Spinal cord (tissue), 10 donors: ENCODE results near the gene SYNGR3. TPM values are rescaled to one million over a fixed set of nuclear protein-coding genes. Genes with fewer than 3 reads are reported as not detected.
"Not testable (repeated sequence)": the region's sequence is repeated elsewhere in the genome, so short reads cannot be mapped to it uniquely, and the experiment has no call there.

ENCODE experiments used
- DNase-seq, 6 donors: peaks; one replicate each; pipeline versions ENCODE4 v3.0.0 to v3.0.0-alpha.2; 2013 to 2015; ENCODE audit warnings: low spot score in 6 of 6, low read depth in 4 of 6
- H3K27ac ChIP-seq: one replicate; pipeline ENCODE4 v1.5.1; 2013; ENCODE audit warnings: low read depth, low read length, control low read depth
- H3K27me3 ChIP-seq: one replicate; pipeline ENCODE4 v1.6.1; 2013; ENCODE audit warnings: low read length; ENCODE audit not compliant: control insufficient read depth, insufficient read depth
- H3K36me3 ChIP-seq: one replicate; pipeline ENCODE4 v1.6.1; 2013; ENCODE audit warnings: low read length; ENCODE audit not compliant: control insufficient read depth, insufficient read depth
- H3K4me1 ChIP-seq: one replicate; pipeline ENCODE4 v1.6.1; 2013; ENCODE audit warnings: low read length; ENCODE audit not compliant: control insufficient read depth, insufficient read depth
- H3K4me3 ChIP-seq: one replicate; pipeline ENCODE4 v1.5.1; 2013; ENCODE audit warnings: low read depth, low read length, control low read depth
- H3K9me3 ChIP-seq: one replicate; pipeline ENCODE4 v1.6.1; 2013; ENCODE audit warnings: low read length; ENCODE audit not compliant: control insufficient read depth, insufficient read depth
- WGBS: methylation state at CpG from one replicate; pipeline ENCODE4 v1.1.5; 2013; ENCODE audit warnings: missing lambda C conversion rate; ENCODE audit not compliant: insufficient coverage; 5-methylcytosine and 5-hydroxymethylcytosine counted together
- polyA plus RNA-seq, 2 donors: library from polyadenylated mRNA; unstranded; fragments of 120-200 nt; gene quantifications; one replicate each; pipeline ENCODE4 v1.2.1, GENCODE V29; 2013; ENCODE audit not compliant: insufficient read length in 2 of 2
- total RNA-seq, 2 donors: library from RNA; depleted of rRNA in 1 of 2; stranded (reverse); fragments of 120-200 nt in 1 of 2; fragments of >200 nt in 1 of 2; gene quantifications; one replicate each; pipeline versions ENCODE4 v1.2.3 to v1.2.4, GENCODE V29; 2013 to 2014
- donor health status: healthy.

Gene SYNGR3
- total and polyA plus RNA-seq, 4 donors: 20.1 to 111 (median 90.2) TPM

GRCh38 chr16:2008009-2008526, 18.3 kb downstream of the SYNGR3 start:
- Histone ChIP-seq H3K4me3 (peak overlapping the region; percentile 54), H3K36me3 (peaks cover 55% of the 10 kb centered on the region), H3K4me1 (peaks cover 65% of the 10 kb centered on the region), H3K9me3 (no peaks in the 10 kb centered on the region), H3K27ac (no peak overlapping the region), H3K27me3 (no peaks in the 10 kb centered on the region)
- WGBS: 85% methylated on average over 15 of the region's 15 CpGs
- DNase-seq: no peak

GRCh38 chr16:2008631-2009163, 18.9 kb downstream of the SYNGR3 start:
- peak overlapping the region; percentile 52 for H3K27ac ChIP-seq
- peak overlapping the region; percentile 54 for H3K4me3 ChIP-seq
- H3K9me3 ChIP-seq: no peaks in the 10 kb centered on the region
- DNase-seq: no peak
- peaks cover 60% of the 10 kb centered on the region for H3K4me1 ChIP-seq
- peaks cover 48% of the 10 kb centered on the region for H3K36me3 ChIP-seq
- WGBS: 5% methylated on average over 21 of the region's 23 CpGs
- no peaks in the 10 kb centered on the region for H3K27me3 ChIP-seq

GRCh38 chr16:2009164-2009711, 19.5 kb downstream of the SYNGR3 start:
- Histone ChIP-seq H3K27me3 (no peaks in the 10 kb centered on the region), H3K36me3 (peaks cover 43% of the 10 kb centered on the region), H3K4me1 (peaks cover 55% of the 10 kb centered on the region), H3K4me3 (peak overlapping the region; percentile 54), H3K27ac (peak overlapping the region; percentile 52), H3K9me3 (no peaks in the 10 kb centered on the region)
- WGBS: 0% methylated on average over 55 of the region's 55 CpGs
- no peak for DNase-seq

GRCh38 chr16:2009791-2010510, 20.2 kb downstream of the SYNGR3 start, which contains the start of gene ZNF598:
ZNF598 (minus strand) TSS chr16:2009821.
- 1% methylated on average over 52 of the region's 52 CpGs for WGBS
- Histone ChIP-seq H3K4me1 (peaks cover 48% of the 10 kb centered on the region), H3K27ac (peak within 1 kb of the TSS; percentile 78), H3K9me3 (no peaks in the 10 kb centered on the region), H3K4me3 (peak within 1 kb of the TSS; percentile 82), H3K36me3 (peaks cover 36% of the 10 kb centered on the region), H3K27me3 (no peaks in the 10 kb centered on the region)
- peak in 5 of 6 donors; percentile 70 to 96 (median 83) for DNase-seq

- not testable (repeated sequence) for H3K27me3 ChIP-seq, H3K27ac ChIP-seq, DNase-seq, H3K9me3 ChIP-seq, H3K4me3 ChIP-seq
- peaks cover 32% of the 10 kb centered on the region for H3K4me1 ChIP-seq
- WGBS: 50% methylated on average over 2 of the region's 9 CpGs
- peaks cover 18% of the 10 kb centered on the region for H3K36me3 ChIP-seq
These were observed 22.0 kb downstream of the SYNGR3 start for GRCh38 chr16:2011726-2012125.

- Histone ChIP-seq H3K9me3 (no peaks in the 10 kb centered on the region), H3K27me3 (peaks cover 4% of the 10 kb centered on the region), H3K4me3 (no peak overlapping the region), H3K36me3 (peaks cover 2% of the 10 kb centered on the region), H3K27ac (no peak overlapping the region), H3K4me1 (peaks cover 14% of the 10 kb centered on the region)
- WGBS: 96% methylated on average over 13 of the region's 15 CpGs
- DNase-seq: no peak
These were observed 23.8 kb downstream of the SYNGR3 start for GRCh38 chr16:2013527-2013926.

GRCh38 chr16:2015117-2015946, 25.6 kb downstream of the SYNGR3 start:
- Histone ChIP-seq H3K4me1 (peaks cover 15% of the 10 kb centered on the region), H3K4me3 (no peak overlapping the region), H3K9me3 (no peaks in the 10 kb centered on the region), H3K27me3 (peaks cover 17% of the 10 kb centered on the region), H3K36me3 (no peaks in the 10 kb centered on the region), H3K27ac (no peak overlapping the region)
- no peak for DNase-seq
- WGBS: 79% methylated on average over 12 of the region's 24 CpGs

GRCh38 chr16:2015947-2016208, 26.1 kb downstream of the SYNGR3 start:
- H3K9me3 ChIP-seq: no peaks in the 10 kb centered on the region
- H3K27me3 ChIP-seq: peaks cover 22% of the 10 kb centered on the region
- WGBS: 100% methylated on average over 4 of the region's 7 CpGs
- H3K4me1 ChIP-seq: peaks cover 15% of the 10 kb centered on the region
- H3K36me3 ChIP-seq: no peaks in the 10 kb centered on the region
- no peak for DNase-seq
- no peak overlapping the region for H3K27ac ChIP-seq
- H3K4me3 ChIP-seq: no peak overlapping the region

- peaks cover 26% of the 10 kb centered on the region for H3K27me3 ChIP-seq
- no peak overlapping the region for H3K4me3 ChIP-seq
- H3K36me3 ChIP-seq: no peaks in the 10 kb centered on the region
- H3K9me3 ChIP-seq: no peaks in the 10 kb centered on the region
- no peak for DNase-seq
- 29% methylated on average over 13 of the region's 13 CpGs for WGBS
- H3K4me1 ChIP-seq: peaks cover 15% of the 10 kb centered on the region
- no peak overlapping the region for H3K27ac ChIP-seq
These were observed 26.7 kb downstream of the SYNGR3 start for GRCh38 chr16:2016407-2016922.
